MCF 10A (cell line): ENCODE results near the gene SPDYE4. TPM values are rescaled to one million over a fixed set of nuclear protein-coding genes. Genes with fewer than 3 reads are reported as not detected.

Experiments used
- BruUV-seq: library from RNA; stranded (reverse); fragments of 400-500 nt; replicated peaks from 2 replicates; lab custom pipeline; 2021; lab: Mats Ljungman, UMichigan
- CTCF ChIA-PET: fragments of 300-600 bp; sonication (Branson Sonifier 250); formaldehyde crosslinking; extraction: SDS; loops from one replicate; lab custom pipeline; 2021; ENCODE audit warnings: antibody characterized with exemption, inconsistent platforms; lab: Yijun Ruan, JAX
- POLR2A ChIA-PET: fragments of 300-600, 350-650 bp; sonication (Branson Sonifier 250); formaldehyde crosslinking; extraction: SDS; loops from one replicate; lab custom pipeline; 2020; ENCODE audit warnings: antibody characterized with exemption, inconsistent platforms; lab: Yijun Ruan, JAX
- DNase-seq: peaks from one replicate; pipeline ENCODE4 v3.0.0-alpha.2; 2018; ENCODE audit not compliant: unreplicated experiment
- H3K27ac Mint-ChIP-seq: one replicate; pipeline ENCODE4 v1.8.0; 2022; ENCODE audit warnings: mild to moderate bottlenecking, low read depth, mixed read lengths; ENCODE audit not compliant: unreplicated experiment
- H3K27me3 Mint-ChIP-seq: one replicate; pipeline ENCODE4 v1.8.0; 2022; ENCODE audit warnings: mixed read lengths; ENCODE audit not compliant: insufficient read depth, unreplicated experiment
- H3K36me3 Mint-ChIP-seq: one replicate; pipeline ENCODE4 v1.8.0; 2022; ENCODE audit warnings: mild to moderate bottlenecking, moderate library complexity, mixed read lengths; ENCODE audit not compliant: insufficient read depth, unreplicated experiment
- H3K4me1 Mint-ChIP-seq: one replicate; pipeline ENCODE4 v1.8.0; 2022; ENCODE audit warnings: mixed read lengths; ENCODE audit not compliant: insufficient read depth, unreplicated experiment
- H3K4me3 Mint-ChIP-seq: one replicate; pipeline ENCODE4 v1.8.0; 2022; ENCODE audit warnings: mild to moderate bottlenecking, moderate library complexity, mixed read lengths; ENCODE audit not compliant: unreplicated experiment
- H3K9me3 Mint-ChIP-seq: one replicate; pipeline ENCODE4 v1.8.0; 2022; ENCODE audit warnings: mixed read lengths; ENCODE audit not compliant: unreplicated experiment
- intact Hi-C: fragments of 100-400 bp; cut with micrococcal nuclease; formaldehyde crosslinking; loops from 2 replicates; pipeline ENCODE4 v1.14.1; 2022
- total RNA-seq: library from RNA; stranded (reverse); gene quantifications from 2 replicates; pipeline ENCODE4 v1.2.3, GENCODE V29; 2022
- TF ChIP-seq, protein P1 (sequence below): fragments of 200-600 bp; IDR thresholded peaks from one replicate; pipeline ENCODE4 v1.8.0; 2022; ENCODE audit warnings: antibody characterized with exemption, mild to moderate bottlenecking; ENCODE audit not compliant: unreplicated experiment

SPDYE4 gene
- total RNA-seq, 1 experiment from 2014 or later, result not detected

DNA sequence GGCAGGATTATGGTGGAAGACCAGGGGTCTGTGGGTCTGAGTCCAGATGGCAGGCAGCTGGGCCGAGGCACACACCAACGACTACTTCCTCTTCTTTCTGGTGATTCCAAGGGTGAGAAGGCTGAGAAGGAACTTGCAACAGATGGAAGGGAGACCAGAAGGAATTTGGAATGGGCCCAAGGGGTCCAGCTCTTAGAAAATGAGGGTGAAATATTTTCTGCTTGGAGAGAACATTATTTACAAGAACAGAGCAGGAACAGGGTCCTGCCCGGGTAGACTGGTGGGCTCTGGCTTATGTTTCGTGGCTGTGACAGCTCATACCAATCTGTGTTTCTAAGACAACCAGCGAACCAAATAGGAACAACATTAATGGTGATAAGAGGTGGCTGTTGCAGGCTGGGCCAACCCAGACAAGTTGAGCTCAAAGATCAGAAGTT, 50.3 kb downstream of the SPDYE4 start:
- TF ChIP-seq, protein P1, sequence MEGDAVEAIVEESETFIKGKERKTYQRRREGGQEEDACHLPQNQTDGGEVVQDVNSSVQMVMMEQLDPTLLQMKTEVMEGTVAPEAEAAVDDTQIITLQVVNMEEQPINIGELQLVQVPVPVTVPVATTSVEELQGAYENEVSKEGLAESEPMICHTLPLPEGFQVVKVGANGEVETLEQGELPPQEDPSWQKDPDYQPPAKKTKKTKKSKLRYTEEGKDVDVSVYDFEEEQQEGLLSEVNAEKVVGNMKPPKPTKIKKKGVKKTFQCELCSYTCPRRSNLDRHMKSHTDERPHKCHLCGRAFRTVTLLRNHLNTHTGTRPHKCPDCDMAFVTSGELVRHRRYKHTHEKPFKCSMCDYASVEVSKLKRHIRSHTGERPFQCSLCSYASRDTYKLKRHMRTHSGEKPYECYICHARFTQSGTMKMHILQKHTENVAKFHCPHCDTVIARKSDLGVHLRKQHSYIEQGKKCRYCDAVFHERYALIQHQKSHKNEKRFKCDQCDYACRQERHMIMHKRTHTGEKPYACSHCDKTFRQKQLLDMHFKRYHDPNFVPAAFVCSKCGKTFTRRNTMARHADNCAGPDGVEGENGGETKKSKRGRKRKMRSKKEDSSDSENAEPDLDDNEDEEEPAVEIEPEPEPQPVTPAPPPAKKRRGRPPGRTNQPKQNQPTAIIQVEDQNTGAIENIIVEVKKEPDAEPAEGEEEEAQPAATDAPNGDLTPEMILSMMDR, result no peak
- no peaks in the 10 kb centered on the region for H3K4me1 Mint-ChIP-seq
- POLR2A ChIA-PET, result interaction anchor here (0.6 kb wide), 1 partner anchor 1217 kb away, joined by 3 read pairs; no protein-coding TSS in a partner anchor
- H3K36me3 Mint-ChIP-seq, result no peaks in the 10 kb centered on the region
- H3K4me3 Mint-ChIP-seq, result no peak overlapping the region
- no peaks in the 10 kb centered on the region for H3K9me3 Mint-ChIP-seq
- peaks cover 29% of the 10 kb centered on the region for H3K27me3 Mint-ChIP-seq
- CTCF ChIA-PET, result no interaction called here
- no TSS peak for BruUV-seq
- DNase-seq, result no peak
- intact Hi-C loops, result no loop called here
- H3K27ac Mint-ChIP-seq, result no peak overlapping the region

DNA sequence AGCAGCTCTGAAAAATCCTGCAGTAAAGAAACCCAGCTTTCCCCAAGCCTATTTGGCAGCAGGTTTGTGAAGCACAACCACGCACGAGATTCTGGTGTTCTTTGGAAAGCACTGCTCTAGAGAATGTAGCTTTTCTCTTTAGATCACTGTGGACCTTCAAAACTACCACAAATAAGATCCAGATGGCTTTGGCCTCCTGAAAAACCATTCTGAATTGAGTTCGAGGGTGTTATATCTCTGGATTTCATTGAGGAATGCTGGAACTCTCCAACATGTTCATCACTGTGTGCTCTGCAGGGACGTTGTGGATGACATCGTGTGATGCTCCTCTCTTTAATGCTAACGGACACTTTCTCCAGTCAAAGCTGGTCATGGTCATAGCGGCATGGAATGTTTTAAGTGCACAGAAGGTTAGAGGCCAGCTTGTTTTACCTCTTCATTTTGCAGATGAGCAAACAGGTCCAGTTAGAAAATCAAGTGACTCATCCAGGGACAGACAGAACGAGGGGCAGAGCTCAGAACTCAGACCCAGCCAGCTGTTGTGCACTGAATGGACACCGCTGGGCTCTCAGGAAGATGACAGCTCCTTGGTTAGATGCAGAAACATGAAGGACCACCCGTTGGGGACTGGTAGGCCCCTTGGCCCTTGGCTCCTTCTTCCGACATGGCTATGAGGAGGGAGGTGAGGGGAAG, 50.9 kb downstream of the SPDYE4 start:
- CTCF ChIA-PET, result interaction anchor here (0.6 kb wide), 1 partner anchor 91 kb away, joined by 3 read pairs; no protein-coding TSS in a partner anchor
- peaks cover 32% of the 10 kb centered on the region for H3K27me3 Mint-ChIP-seq

DNA sequence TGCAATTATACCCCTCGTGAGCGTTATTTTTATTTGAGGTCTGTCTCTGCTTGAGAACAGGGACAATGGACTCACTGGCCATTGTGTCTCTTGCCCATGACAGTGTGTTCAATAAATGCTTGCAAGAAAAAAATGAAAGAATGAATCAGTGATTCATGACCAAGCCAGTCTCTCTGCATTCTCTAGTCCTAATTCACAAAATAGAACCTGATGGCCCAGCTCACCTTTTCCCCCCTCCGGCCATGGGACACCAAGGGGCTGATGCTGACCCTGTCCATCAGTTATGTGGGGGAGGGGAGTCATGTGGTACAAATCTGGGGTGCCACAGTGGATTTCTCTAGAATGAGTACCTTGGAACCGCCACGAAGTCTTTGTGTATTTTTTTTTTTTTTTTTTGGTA, 51.9 kb downstream of the SPDYE4 start:
- Mint-ChIP-seq H3K9me3 (no peaks in the 10 kb centered on the region), H3K4me1 (no peaks in the 10 kb centered on the region), H3K36me3 (no peaks in the 10 kb centered on the region), H3K27me3 (peaks cover 40% of the 10 kb centered on the region), H3K27ac (no peak overlapping the region), H3K4me3 (no peak overlapping the region)
- no TSS peak for BruUV-seq
- intact Hi-C loops, result no loop called here
- ChIA-PET CTCF (no interaction called here), POLR2A (no interaction called here)
- DNase-seq, result no peak
- TF ChIP-seq, protein P1, result no peak

More for the DNA sequence above, 50.9 kb downstream of the SPDYE4 start:
- no peaks in the 10 kb centered on the region for H3K36me3 Mint-ChIP-seq
- DNase-seq, result no peak
- no peak overlapping the region for H3K4me3 Mint-ChIP-seq
- no peak overlapping the region for H3K27ac Mint-ChIP-seq
- H3K9me3 Mint-ChIP-seq, result no peaks in the 10 kb centered on the region
- POLR2A ChIA-PET, result interaction anchor here (0.6 kb wide), 1 partner anchor 1217 kb away, joined by 3 read pairs; no protein-coding TSS in a partner anchor
- BruUV-seq, result no TSS peak
- intact Hi-C loops, result no loop called here
- no peaks in the 10 kb centered on the region for H3K4me1 Mint-ChIP-seq
- TF ChIP-seq, protein P1, result no peak

DNA sequence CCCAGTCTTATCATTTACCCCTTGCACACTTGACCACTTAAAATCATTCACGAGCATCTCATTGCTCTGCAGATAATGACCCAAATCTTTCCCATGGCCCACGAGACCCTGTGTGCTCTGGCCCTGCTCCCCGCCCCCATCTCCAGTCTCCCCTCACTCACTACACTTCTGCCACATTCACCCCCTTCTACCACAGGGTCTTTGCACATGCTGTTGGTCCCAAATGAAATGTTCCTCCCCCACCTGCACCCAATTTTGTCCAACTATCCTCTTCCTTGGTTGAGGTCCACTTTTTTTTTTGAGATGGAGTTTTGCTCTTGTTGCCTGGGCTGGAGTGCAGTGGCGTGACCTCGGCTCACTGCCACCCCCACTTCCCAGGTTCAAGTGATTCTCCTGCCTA, 52.9 kb downstream of the SPDYE4 start:
- Mint-ChIP-seq H3K36me3 (no peaks in the 10 kb centered on the region), H3K9me3 (no peaks in the 10 kb centered on the region), H3K4me3 (no peak overlapping the region), H3K27ac (no peak overlapping the region), H3K27me3 (peaks cover 50% of the 10 kb centered on the region), H3K4me1 (no peaks in the 10 kb centered on the region)
- intact Hi-C loops, result no loop called here
- no peak for DNase-seq
- TF ChIP-seq, protein P1, result no peak
- POLR2A ChIA-PET, result no interaction called here
- no TSS peak for BruUV-seq
- CTCF ChIA-PET, result no interaction called here
